ENCODE results near the gene CACNA1A. TPM values are rescaled to one million over a fixed set of nuclear protein-coding genes. Genes with fewer than 3 reads are reported as not detected.

CACNA1A gene
- total RNA-seq, 2 experiments from 2014 or later, result 0.29 to 0.36 TPM

DNA sequence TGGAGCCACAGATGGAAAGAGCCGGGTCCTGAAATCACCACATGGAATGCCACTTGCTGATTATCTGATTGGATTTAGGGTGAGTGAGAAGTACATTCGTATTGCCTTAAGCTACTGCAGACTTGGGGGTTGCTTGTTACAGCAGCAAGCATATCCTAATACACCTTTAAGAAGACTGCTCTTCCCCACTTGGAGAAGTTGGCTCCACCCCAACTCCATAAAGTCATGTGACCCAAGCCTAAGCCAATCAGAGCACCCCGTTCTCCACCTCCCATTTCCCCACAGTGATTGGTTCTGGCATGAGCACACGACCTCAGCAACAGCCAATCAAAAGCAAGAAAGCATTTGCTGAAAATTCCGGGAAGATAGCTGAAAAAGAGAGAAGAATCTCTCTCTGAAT lies 23.1 kb downstream of the CACNA1A start:
- peaks cover 7% of the 10 kb centered on the region for H3K9me3 Mint-ChIP-seq
- CTCF ChIA-PET, result no interaction called here
- H3K4me1 Mint-ChIP-seq (ENCODE audit: low read depth), result no peaks in the 10 kb centered on the region
- peaks cover 11% of the 10 kb centered on the region for H3K27me3 Mint-ChIP-seq
- H3K36me3 Mint-ChIP-seq (ENCODE audit: low read depth), result no peaks in the 10 kb centered on the region
- no peak overlapping the region for H3K27ac Mint-ChIP-seq
- H3K4me3 Mint-ChIP-seq, result no peak overlapping the region
- DNase-seq (no peak), ATAC-seq (no peak)
- TF ChIP-seq, protein P1, sequence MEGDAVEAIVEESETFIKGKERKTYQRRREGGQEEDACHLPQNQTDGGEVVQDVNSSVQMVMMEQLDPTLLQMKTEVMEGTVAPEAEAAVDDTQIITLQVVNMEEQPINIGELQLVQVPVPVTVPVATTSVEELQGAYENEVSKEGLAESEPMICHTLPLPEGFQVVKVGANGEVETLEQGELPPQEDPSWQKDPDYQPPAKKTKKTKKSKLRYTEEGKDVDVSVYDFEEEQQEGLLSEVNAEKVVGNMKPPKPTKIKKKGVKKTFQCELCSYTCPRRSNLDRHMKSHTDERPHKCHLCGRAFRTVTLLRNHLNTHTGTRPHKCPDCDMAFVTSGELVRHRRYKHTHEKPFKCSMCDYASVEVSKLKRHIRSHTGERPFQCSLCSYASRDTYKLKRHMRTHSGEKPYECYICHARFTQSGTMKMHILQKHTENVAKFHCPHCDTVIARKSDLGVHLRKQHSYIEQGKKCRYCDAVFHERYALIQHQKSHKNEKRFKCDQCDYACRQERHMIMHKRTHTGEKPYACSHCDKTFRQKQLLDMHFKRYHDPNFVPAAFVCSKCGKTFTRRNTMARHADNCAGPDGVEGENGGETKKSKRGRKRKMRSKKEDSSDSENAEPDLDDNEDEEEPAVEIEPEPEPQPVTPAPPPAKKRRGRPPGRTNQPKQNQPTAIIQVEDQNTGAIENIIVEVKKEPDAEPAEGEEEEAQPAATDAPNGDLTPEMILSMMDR (IDR thresholded peaks at IDR 0.05), result no peak
- POLR2A ChIA-PET, result interaction anchor here (0.6 kb wide), 1 partner anchor 61 kb away, joined by 3 read pairs; no protein-coding TSS in a partner anchor
- intact Hi-C loops (cut with micrococcal nuclease), result no loop called here

DNA sequence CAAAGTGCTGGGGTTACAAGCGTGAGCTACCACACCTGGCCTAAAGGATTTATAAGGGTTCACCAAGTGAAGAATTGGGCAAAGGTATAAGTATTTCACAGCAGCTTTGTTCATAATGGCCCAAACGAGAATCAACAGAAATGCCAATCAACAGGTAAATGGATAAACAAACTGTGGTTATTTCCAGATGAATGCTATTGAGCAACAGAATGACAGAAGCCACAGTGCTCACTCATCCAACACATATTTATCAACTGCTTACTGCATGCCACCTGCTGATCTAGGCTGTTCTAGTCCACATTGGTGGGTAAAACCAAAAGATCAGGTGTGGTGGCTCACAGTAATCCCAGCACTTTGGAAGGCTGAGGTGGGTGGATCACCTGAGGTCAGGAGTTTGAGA lies 27.7 kb downstream of the CACNA1A start:
- intact Hi-C loops (cut with micrococcal nuclease), result no loop called here
- ATAC-seq (no peak), DNase-seq (no peak)
- Mint-ChIP-seq H3K4me3 (no peak overlapping the region), H3K9me3 (peaks cover 27% of the 10 kb centered on the region), H3K36me3 (ENCODE audit: low read depth) (peaks cover 2% of the 10 kb centered on the region), H3K27ac (no peak overlapping the region), H3K27me3 (peaks cover 10% of the 10 kb centered on the region), H3K4me1 (ENCODE audit: low read depth) (no peaks in the 10 kb centered on the region)
- POLR2A ChIA-PET, result no interaction called here
- CTCF ChIA-PET, result no interaction called here
- TF ChIP-seq, protein P1 (IDR thresholded peaks at IDR 0.05), result no peak

DNA sequence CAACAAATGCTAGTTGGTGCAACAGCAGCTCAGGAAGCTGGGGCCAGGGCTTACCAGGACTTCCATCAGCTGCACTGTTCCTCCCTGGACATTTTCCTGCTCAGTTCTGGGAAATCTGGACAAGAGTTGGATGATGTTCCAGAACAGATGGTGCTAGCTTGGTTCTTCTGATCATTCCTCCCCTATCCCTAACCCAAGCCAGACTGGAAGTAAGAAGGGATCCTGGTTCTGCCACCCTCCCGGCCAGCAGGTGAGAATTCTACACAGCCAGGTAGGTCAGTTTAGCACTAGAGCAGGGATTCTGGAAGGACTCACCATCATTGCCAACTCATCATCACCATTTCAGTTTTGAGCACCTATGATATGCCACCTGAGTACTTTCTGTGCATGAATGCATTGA lies 30.2 kb downstream of the CACNA1A start:
- no peak overlapping the region for H3K27ac Mint-ChIP-seq
- ATAC-seq, result no peak
- no peak overlapping the region for H3K4me3 Mint-ChIP-seq
- H3K9me3 Mint-ChIP-seq, result peaks cover 21% of the 10 kb centered on the region
- ChIA-PET POLR2A (no interaction called here), CTCF (interaction anchor here (1.1 kb wide), 1 partner anchor 50 kb away, joined by 3 read pairs; no protein-coding TSS in a partner anchor)
- DNase-seq, result no peak
- H3K27me3 Mint-ChIP-seq, result peaks cover 12% of the 10 kb centered on the region
- no peaks in the 10 kb centered on the region for H3K4me1 Mint-ChIP-seq (ENCODE audit: low read depth)
- H3K36me3 Mint-ChIP-seq (ENCODE audit: low read depth), result peaks cover 2% of the 10 kb centered on the region
- TF ChIP-seq, protein P1 (IDR thresholded peaks at IDR 0.05), result no peak
- intact Hi-C loops (cut with micrococcal nuclease), result no loop called here

DNA sequence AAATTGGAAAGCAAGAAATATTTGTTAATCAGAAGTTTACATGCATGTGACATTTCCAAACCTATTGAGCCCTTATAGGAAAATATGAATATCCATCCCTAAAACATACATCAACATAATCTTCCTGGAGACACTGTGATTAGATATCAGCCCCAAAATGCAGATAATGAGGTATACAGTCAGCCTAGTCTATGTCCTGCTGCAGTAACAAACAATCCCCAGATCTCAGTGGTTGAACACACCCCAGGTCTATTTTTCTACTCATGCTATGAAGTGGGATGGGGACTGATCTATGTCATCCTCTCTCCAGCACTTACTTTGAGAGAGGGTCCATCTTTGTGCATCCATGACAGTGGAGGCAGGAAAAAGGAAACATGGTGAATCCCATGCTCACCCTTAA lies 31.2 kb downstream of the CACNA1A start:
- TF ChIP-seq, protein P1 (IDR thresholded peaks at IDR 0.05), result no peak
- intact Hi-C loops (cut with micrococcal nuclease), result no loop called here
- no peak overlapping the region for H3K4me3 Mint-ChIP-seq
- CTCF ChIA-PET, result no interaction called here
- no peaks in the 10 kb centered on the region for H3K4me1 Mint-ChIP-seq (ENCODE audit: low read depth)
- ATAC-seq, result no peak
- POLR2A ChIA-PET, result no interaction called here
- H3K27ac Mint-ChIP-seq, result no peak overlapping the region
- peaks cover 13% of the 10 kb centered on the region for H3K27me3 Mint-ChIP-seq
- no peak for DNase-seq
- peaks cover 2% of the 10 kb centered on the region for H3K36me3 Mint-ChIP-seq (ENCODE audit: low read depth)
- peaks cover 21% of the 10 kb centered on the region for H3K9me3 Mint-ChIP-seq

DNA sequence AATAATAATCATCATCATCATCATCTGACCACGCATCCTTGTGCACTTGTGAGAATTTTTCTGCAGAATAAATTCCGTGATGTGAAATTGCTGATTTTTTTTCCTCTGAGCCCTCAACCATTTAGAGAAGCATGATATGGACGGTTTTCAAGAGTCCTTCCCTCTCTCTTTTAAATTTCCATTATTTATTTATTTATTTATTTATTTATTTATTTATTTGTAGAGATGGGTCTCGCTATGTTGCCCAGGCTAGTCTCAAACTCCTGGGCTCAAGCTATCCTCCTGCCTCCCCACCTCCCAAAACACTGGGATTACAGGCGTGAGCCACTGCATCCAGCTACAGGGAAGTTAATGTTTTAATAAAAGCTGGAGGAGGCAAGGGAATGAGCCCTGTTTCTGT lies 39.6 kb downstream of the CACNA1A start:
- peaks cover 9% of the 10 kb centered on the region for H3K27me3 Mint-ChIP-seq
- DNase-seq (no peak), ATAC-seq (no peak)
- intact Hi-C loops (cut with micrococcal nuclease), result no loop called here
- H3K9me3 Mint-ChIP-seq, result no peaks in the 10 kb centered on the region
- H3K4me3 Mint-ChIP-seq, result no peak overlapping the region
- no peaks in the 10 kb centered on the region for H3K4me1 Mint-ChIP-seq (ENCODE audit: low read depth)
- H3K27ac Mint-ChIP-seq, result no peak overlapping the region
- H3K36me3 Mint-ChIP-seq (ENCODE audit: low read depth), result no peaks in the 10 kb centered on the region
- TF ChIP-seq, protein P1 (IDR thresholded peaks at IDR 0.05), result no peak
- ChIA-PET POLR2A (no interaction called here), CTCF (no interaction called here)

Data from activated CD8-positive, alpha-beta T cell treated with anti-CD3 and anti-CD28 coated beads for 36 hours (primary cell).